ENCODE data around the gene ADA.

DNA sequence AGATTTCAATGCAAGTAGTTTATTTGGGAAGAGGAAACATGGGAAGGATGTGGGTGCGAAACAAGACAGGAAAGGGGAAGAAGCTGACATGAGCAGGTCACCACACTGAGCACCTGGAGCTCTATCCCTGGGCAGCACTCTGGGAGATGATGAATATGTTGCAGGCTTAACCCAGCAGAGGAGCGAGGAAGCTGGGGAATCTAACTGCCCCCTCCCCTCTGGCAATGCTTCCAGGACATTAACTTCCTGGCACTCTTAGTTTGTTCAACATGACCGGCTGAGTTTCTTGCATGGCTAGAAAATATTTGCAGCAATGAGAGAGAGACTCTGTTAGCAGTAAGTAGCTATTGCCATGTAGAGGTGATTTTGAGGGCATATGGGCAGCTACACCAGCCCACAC is 4.9 kb upstream of the ADA start:
- TF ChIP-seq, protein P1, sequence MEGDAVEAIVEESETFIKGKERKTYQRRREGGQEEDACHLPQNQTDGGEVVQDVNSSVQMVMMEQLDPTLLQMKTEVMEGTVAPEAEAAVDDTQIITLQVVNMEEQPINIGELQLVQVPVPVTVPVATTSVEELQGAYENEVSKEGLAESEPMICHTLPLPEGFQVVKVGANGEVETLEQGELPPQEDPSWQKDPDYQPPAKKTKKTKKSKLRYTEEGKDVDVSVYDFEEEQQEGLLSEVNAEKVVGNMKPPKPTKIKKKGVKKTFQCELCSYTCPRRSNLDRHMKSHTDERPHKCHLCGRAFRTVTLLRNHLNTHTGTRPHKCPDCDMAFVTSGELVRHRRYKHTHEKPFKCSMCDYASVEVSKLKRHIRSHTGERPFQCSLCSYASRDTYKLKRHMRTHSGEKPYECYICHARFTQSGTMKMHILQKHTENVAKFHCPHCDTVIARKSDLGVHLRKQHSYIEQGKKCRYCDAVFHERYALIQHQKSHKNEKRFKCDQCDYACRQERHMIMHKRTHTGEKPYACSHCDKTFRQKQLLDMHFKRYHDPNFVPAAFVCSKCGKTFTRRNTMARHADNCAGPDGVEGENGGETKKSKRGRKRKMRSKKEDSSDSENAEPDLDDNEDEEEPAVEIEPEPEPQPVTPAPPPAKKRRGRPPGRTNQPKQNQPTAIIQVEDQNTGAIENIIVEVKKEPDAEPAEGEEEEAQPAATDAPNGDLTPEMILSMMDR (IDR thresholded peaks at IDR 0.05; ENCODE audit: low read depth, low read length) = no peak
- TF ChIP-seq POLR2A (IDR thresholded peaks at IDR 0.05; ENCODE audit: extremely low read depth, insufficient read length) (no peak), MAX (IDR thresholded peaks at IDR 0.05; ENCODE audit: low read depth, low read length) (no peak)
